Calu3 (cell line): Measurements from ENCODE around the gene AQP1. TPM values are rescaled to one million over a fixed set of nuclear protein-coding genes. Genes with fewer than 3 reads are reported as not detected.

Experiments
- BruUV-seq: library from RNA; stranded (reverse); fragments of 400-500 nt; replicated peaks from 2 replicates; lab custom pipeline; 2021; lab: Mats Ljungman, UMichigan
- CTCF ChIA-PET: fragments of 300-600 bp; sonication (Branson Sonifier 250); formaldehyde crosslinking; loops from one replicate; lab custom pipeline; 2022; ENCODE audit warnings: antibody characterized with exemption; lab: Charles Lee
- DNase-seq: peaks from one replicate; pipeline ENCODE4 v3.0.0; 2022
- H3K27ac Mint-ChIP-seq: one replicate; pipeline ENCODE4 v1.8.0; 2022; ENCODE audit warnings: mixed read lengths; ENCODE audit not compliant: unreplicated experiment
- H3K27me3 Mint-ChIP-seq: one replicate; pipeline ENCODE4 v1.8.0; 2022; ENCODE audit warnings: mixed read lengths; ENCODE audit not compliant: unreplicated experiment
- H3K36me3 Mint-ChIP-seq: one replicate; pipeline ENCODE4 v1.8.0; 2022; ENCODE audit warnings: mild to moderate bottlenecking, moderate library complexity, mixed read lengths; ENCODE audit not compliant: insufficient read depth, unreplicated experiment
- H3K4me1 Mint-ChIP-seq: one replicate; pipeline ENCODE4 v1.8.0; 2022; ENCODE audit warnings: mild to moderate bottlenecking, low read depth, mixed read lengths; ENCODE audit not compliant: unreplicated experiment
- H3K4me3 Mint-ChIP-seq: one replicate; pipeline ENCODE4 v1.8.0; 2022; ENCODE audit warnings: mild to moderate bottlenecking, low read depth, moderate library complexity, mixed read lengths; ENCODE audit not compliant: unreplicated experiment
- H3K9me3 Mint-ChIP-seq: one replicate; pipeline ENCODE4 v1.8.0; 2022; ENCODE audit warnings: low read depth, mixed read lengths; ENCODE audit not compliant: unreplicated experiment
- intact Hi-C: fragments of 100-400 bp; cut with micrococcal nuclease; formaldehyde crosslinking; loops from one replicate; pipeline ENCODE4 v1.10.0; 2022; ENCODE audit not compliant: unreplicated experiment
- total RNA-seq: library from RNA; stranded (reverse); gene quantifications from 2 replicates; pipeline ENCODE4 v1.2.3, GENCODE V29; 2022
- TF ChIP-seq, protein P1 (sequence below): fragments of 200-600 bp; IDR thresholded peaks from one replicate; pipeline ENCODE4 v1.8.0; 2022; ENCODE audit warnings: antibody characterized with exemption; ENCODE audit not compliant: unreplicated experiment

AQP1 gene
- total RNA-seq, 1 experiment from 2014 or later: 1.7 TPM

- CTCF ChIA-PET: interaction anchor here (0.6 kb wide), 2 partner anchors 106 to 217 kb away, joined by 3 to 4 read pairs; no protein-coding TSS in a partner anchor
- Mint-ChIP-seq H3K27ac (no peak overlapping the region), H3K27me3 (peaks cover 25% of the 10 kb centered on the region), H3K4me3 (no peak overlapping the region), H3K36me3 (no peaks in the 10 kb centered on the region), H3K9me3 (peaks cover 3% of the 10 kb centered on the region), H3K4me1 (no peaks in the 10 kb centered on the region)
- TF ChIP-seq, protein P1, sequence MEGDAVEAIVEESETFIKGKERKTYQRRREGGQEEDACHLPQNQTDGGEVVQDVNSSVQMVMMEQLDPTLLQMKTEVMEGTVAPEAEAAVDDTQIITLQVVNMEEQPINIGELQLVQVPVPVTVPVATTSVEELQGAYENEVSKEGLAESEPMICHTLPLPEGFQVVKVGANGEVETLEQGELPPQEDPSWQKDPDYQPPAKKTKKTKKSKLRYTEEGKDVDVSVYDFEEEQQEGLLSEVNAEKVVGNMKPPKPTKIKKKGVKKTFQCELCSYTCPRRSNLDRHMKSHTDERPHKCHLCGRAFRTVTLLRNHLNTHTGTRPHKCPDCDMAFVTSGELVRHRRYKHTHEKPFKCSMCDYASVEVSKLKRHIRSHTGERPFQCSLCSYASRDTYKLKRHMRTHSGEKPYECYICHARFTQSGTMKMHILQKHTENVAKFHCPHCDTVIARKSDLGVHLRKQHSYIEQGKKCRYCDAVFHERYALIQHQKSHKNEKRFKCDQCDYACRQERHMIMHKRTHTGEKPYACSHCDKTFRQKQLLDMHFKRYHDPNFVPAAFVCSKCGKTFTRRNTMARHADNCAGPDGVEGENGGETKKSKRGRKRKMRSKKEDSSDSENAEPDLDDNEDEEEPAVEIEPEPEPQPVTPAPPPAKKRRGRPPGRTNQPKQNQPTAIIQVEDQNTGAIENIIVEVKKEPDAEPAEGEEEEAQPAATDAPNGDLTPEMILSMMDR: no peak
- intact Hi-C loops: no loop called here
- DNase-seq: no peak
- BruUV-seq: no TSS peak
Observed at GRCh38 chr7:30965883-30966282, 54.2 kb downstream of the AQP1 start.

DNA sequence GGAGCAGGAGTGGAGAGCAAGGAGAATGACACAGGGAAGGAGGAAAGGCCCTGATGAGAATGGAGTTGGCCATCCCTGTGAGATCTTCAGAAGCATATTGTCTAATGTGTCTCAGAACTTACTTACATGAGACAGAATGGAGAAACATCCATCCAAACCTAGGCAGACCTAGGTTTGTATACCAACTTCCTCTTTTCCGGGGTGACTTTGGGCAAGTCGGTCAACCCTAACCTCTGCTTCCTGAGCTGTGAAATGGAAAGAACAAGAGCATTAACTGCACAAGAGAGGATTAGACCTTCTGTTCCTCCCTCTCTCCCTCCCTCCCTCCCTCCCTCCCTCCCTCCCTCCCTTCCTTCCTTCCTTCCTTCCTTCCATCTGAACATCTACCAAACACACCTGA lies 56.6 kb downstream of the AQP1 start:
- Mint-ChIP-seq H3K27ac (no peak overlapping the region), H3K4me1 (peaks cover 21% of the 10 kb centered on the region), H3K4me3 (no peak overlapping the region), H3K27me3 (peaks cover 39% of the 10 kb centered on the region), H3K36me3 (no peaks in the 10 kb centered on the region), H3K9me3 (no peaks in the 10 kb centered on the region)
- intact Hi-C loops: no loop called here
- no TSS peak for BruUV-seq
- no peak for DNase-seq
- TF ChIP-seq, protein P1: no peak
- CTCF ChIA-PET: interaction anchor here (0.6 kb wide), 1 partner anchor 27 kb away, joined by 3 read pairs; no protein-coding TSS in a partner anchor

DNA sequence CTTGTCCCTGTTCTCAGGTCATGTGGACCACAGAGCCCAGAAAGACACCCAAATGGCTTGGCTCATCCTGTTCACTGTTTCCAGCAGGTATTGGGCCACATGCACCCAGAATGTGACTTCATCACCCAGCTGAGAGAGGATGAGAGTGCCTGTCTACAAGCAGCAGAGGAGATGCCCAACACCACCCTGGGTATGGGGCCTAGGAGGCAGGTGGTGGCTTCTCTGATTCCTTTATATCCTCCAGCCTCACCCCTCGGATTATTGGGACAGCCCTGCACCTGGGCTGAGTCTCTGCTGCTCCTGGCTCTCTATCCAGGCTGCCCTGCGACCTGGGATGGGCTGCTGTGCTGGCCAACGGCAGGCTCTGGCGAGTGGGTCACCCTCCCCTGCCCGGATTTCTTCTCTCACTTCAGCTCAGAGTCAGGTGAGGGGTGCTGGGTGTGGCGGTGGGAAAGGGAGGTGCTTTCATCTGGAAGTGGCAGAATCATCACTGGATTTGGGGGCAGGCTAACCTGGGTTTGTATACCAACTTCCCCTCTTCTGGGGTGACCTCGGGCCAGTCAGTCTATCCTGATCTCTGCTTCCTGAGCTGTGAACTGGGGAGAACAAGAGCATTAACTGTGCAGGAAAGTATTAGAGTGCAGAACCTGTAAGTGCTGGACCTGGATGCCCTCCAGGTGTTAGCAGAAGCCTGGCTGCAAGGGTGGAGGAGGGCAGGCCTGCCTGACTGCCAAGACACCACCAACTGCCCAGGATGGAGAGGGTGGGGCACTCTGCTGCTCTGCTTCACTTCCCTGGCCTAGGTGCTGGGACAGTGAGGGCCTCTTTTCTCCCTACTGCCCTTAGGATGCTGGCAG lies 57.3 kb downstream of the AQP1 start:
- BruUV-seq: no TSS peak
- Mint-ChIP-seq H3K27me3 (peaks cover 39% of the 10 kb centered on the region), H3K4me3 (no peak overlapping the region), H3K9me3 (no peaks in the 10 kb centered on the region), H3K36me3 (no peaks in the 10 kb centered on the region), H3K4me1 (peaks cover 24% of the 10 kb centered on the region), H3K27ac (no peak overlapping the region)
- intact Hi-C loops: no loop called here
- TF ChIP-seq, protein P1: no peak
- CTCF ChIA-PET: no interaction called here
- DNase-seq: no peak

DNA sequence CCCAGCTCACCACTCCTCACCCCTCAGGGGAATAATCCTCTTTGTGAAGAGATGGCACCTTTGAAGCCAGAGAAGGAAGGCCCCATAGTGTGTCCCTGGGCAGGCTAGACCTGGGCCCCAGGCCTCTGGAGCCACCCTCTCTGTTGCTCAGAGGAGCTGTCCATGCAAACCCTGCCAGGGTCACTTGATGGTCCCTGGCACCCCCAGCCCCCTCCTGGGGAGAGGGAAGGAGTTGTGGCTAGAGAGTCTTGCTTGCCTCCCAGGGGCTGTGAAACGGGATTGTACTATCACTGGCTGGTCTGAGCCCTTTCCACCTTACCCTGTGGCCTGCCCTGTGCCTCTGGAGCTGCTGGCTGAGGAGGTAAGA lies 57.9 kb downstream of the AQP1 start:
- CTCF ChIA-PET: interaction anchor here (0.6 kb wide), 1 partner anchor 788 kb away, joined by 3 read pairs; no protein-coding TSS in a partner anchor
- TF ChIP-seq, protein P1: no peak
- DNase-seq: no peak
- intact Hi-C loops: no loop called here
- Mint-ChIP-seq H3K27ac (no peak overlapping the region), H3K9me3 (no peaks in the 10 kb centered on the region), H3K4me1 (peaks cover 30% of the 10 kb centered on the region), H3K27me3 (peaks cover 39% of the 10 kb centered on the region), H3K4me3 (no peak overlapping the region), H3K36me3 (no peaks in the 10 kb centered on the region)
- no TSS peak for BruUV-seq
